ENCODE measurements around the gene OR2A2.
A peak's percentile ranks its signal among the peaks of the same experiment; 100 is the strongest.
"Not testable (repeated sequence)": the region's sequence is repeated elsewhere in the genome, so short reads cannot be mapped to it uniquely, and the experiment has no call there.

OR2A2 gene

DNA sequence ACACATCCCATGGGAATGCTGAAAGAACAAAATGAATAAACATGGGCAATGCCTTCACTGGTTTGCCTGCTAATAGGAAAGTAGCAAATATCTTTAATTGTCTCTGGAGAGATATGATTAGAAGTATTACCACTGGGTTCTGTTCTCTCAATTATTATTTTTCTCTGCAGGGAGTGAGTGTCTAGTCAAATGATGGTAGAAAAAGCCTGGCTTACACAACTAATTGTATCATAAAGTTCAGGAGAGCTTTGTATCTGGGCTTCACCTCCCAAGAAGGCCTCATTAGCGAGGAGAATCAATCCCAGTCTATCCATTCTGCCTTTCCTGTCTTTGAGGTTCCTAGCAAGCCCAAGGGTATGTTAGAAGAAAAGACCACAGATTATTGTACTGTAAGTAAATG lies 13.5 kb downstream of the OR2A2 start, which contains the start of gene OR2A14:
OR2A14 (plus strand) TSS at position 301 of the 400 bp plus-strand sequence. CDS start 5,937 bp downstream, outside the sequence.
- no peak within 1 kb of the TSS for H3K27ac ChIP-seq (ENCODE audit: low read length, poor library complexity, severe bottlenecking)
- no peak within 1 kb of the TSS for H2AFZ ChIP-seq (ENCODE audit: low read depth, low read length)
- H3K36me3 ChIP-seq (ENCODE audit: control insufficient read depth in 1 of 2, insufficient read depth in 2 of 2, low read depth in 1 of 2, low read length in 2 of 2) = no peaks in the 10 kb centered on the region
- H3K4me1 ChIP-seq (ENCODE audit: control insufficient read depth, insufficient read depth, low read depth, low read length) = no peaks in the 10 kb centered on the region
- H2BK120ac ChIP-seq (ENCODE audit: low read depth, low read length) = no peak within 1 kb of the TSS
- H3K79me1 ChIP-seq (replicated peaks; ENCODE audit: low read length, poor library complexity, severe bottlenecking) = no peaks in the 10 kb centered on the region
- no peak within 1 kb of the TSS for H3K14ac ChIP-seq (ENCODE audit: low read length in 2 of 2)
- H4K8ac ChIP-seq (ENCODE audit: low read length) = no peak within 1 kb of the TSS
- H2BK5ac ChIP-seq (ENCODE audit: low read depth, low read length, poor library complexity, severe bottlenecking) = no peak within 1 kb of the TSS
- H3K4me3 ChIP-seq (ENCODE audit: insufficient read depth in 1 of 2, low read depth in 1 of 2, low read length in 2 of 2) = no peak within 1 kb of the TSS
- no peak within 1 kb of the TSS for H4K91ac ChIP-seq (ENCODE audit: low read length)
- no peak within 1 kb of the TSS for H3K9ac ChIP-seq (ENCODE audit: low read length)
- no peak within 1 kb of the TSS for H3K4me2 ChIP-seq (ENCODE audit: low read length, poor library complexity, severe bottlenecking)
- no peak within 1 kb of the TSS for H2AK5ac ChIP-seq (ENCODE audit: low read length, severe bottlenecking)
- H3K27me3 ChIP-seq (ENCODE audit: control insufficient read depth in 1 of 2, insufficient read depth in 1 of 2, low read length in 2 of 2) = no peaks in the 10 kb centered on the region
- no peak within 1 kb of the TSS for H3K18ac ChIP-seq (ENCODE audit: low read depth in 1 of 2, low read length in 2 of 2)
- no peak within 1 kb of the TSS for H2BK15ac ChIP-seq (ENCODE audit: low read depth, poor library complexity, severe bottlenecking)
- no peak within 1 kb of the TSS for H3K23ac ChIP-seq (ENCODE audit: low read length in 2 of 2)
- 43% methylated on average over 1 of the region's 1 CpG for WGBS
- H2BK12ac ChIP-seq (ENCODE audit: low read length in 2 of 2) = no peak within 1 kb of the TSS
- DNase-seq = no peak
- H3K9me3 ChIP-seq (ENCODE audit: control insufficient read depth, low read length) = no peaks in the 10 kb centered on the region
- H3K4ac ChIP-seq (ENCODE audit: low read depth in 1 of 2, low read length in 2 of 2) = no peak within 1 kb of the TSS

DNA sequence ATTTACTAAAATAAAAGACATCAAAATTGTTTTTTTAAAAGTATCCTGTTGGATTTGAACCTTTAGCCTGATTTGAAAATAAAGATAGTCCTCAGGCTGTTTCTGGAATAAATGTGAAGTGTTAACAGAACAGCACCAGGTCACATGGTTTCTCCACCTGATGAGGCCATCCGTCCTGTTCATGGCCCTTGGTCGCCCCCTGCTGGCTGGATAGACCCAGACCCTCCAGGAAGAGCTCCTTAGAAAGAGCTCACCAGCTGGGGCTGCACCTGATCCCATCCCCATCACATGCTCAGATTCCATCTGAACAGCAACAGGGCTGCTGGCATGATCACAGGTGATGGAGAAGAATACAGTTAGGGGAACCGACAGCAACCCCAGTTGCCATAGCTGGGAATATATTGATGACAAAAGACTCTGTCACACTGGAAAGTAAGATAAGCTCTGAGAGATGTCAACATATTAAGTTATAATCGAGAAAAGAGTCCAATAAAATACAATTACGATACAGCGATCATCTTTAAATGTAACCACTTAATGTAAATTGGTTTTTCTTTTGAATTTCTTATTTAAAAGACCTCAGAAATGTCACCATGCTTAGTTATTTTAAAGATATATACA lies 18.4 kb downstream of the OR2A2 start:
- no peak overlapping the region for H3K4me2 ChIP-seq (ENCODE audit: low read length, poor library complexity, severe bottlenecking)

DNA sequence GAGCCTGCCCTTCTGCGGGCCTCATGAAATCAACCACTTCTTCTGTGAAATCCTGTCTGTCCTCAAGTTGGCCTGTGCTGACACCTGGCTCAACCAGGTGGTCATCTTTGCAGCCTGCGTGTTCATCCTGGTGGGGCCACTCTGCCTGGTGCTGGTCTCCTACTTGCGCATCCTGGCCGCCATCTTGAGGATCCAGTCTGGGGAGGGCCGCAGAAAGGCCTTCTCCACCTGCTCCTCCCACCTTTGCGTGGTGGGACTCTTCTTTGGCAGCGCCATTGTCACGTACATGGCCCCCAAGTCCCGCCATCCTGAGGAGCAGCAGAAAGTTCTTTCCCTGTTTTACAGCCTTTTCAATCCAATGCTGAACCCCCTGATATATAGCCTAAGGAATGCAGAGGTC lies 20.2 kb downstream of the OR2A2 start:
- not testable (repeated sequence) for H3K9me3 ChIP-seq (ENCODE audit: control insufficient read depth, low read length); H2BK12ac ChIP-seq (ENCODE audit: low read length in 2 of 2); H2BK5ac ChIP-seq (ENCODE audit: low read depth, low read length, poor library complexity, severe bottlenecking); H3K4me1 ChIP-seq (ENCODE audit: control insufficient read depth, insufficient read depth, low read depth, low read length); DNase-seq; H2AK5ac ChIP-seq (ENCODE audit: low read length, severe bottlenecking); H3K36me3 ChIP-seq (ENCODE audit: control insufficient read depth in 1 of 2, insufficient read depth in 2 of 2, low read depth in 1 of 2, low read length in 2 of 2); H2BK15ac ChIP-seq (ENCODE audit: low read depth, poor library complexity, severe bottlenecking); H3K27ac ChIP-seq (ENCODE audit: low read length, poor library complexity, severe bottlenecking); H3K23ac ChIP-seq (ENCODE audit: low read length in 2 of 2); H3K18ac ChIP-seq (ENCODE audit: low read depth in 1 of 2, low read length in 2 of 2); H2BK120ac ChIP-seq (ENCODE audit: low read depth, low read length); H3K79me1 ChIP-seq (replicated peaks; ENCODE audit: low read length, poor library complexity, severe bottlenecking); H2AFZ ChIP-seq (ENCODE audit: low read depth, low read length); H3K14ac ChIP-seq (ENCODE audit: low read length in 2 of 2); H3K4me3 ChIP-seq (ENCODE audit: insufficient read depth in 1 of 2, low read depth in 1 of 2, low read length in 2 of 2); H4K8ac ChIP-seq (ENCODE audit: low read length); H3K4ac ChIP-seq (ENCODE audit: low read depth in 1 of 2, low read length in 2 of 2); H3K9ac ChIP-seq (ENCODE audit: low read length); H3K27me3 ChIP-seq (ENCODE audit: control insufficient read depth in 1 of 2, insufficient read depth in 1 of 2, low read length in 2 of 2); H3K4me2 ChIP-seq (ENCODE audit: low read length, poor library complexity, severe bottlenecking); H4K91ac ChIP-seq (ENCODE audit: low read length)
- WGBS = 87% methylated on average over 9 of the region's 9 CpGs

More for the DNA sequence above, 18.4 kb downstream of the OR2A2 start:
- Histone ChIP-seq H3K27ac (ENCODE audit: low read length, poor library complexity, severe bottlenecking) (no peak overlapping the region), H3K36me3 (ENCODE audit: control insufficient read depth in 1 of 2, insufficient read depth in 2 of 2, low read depth in 1 of 2, low read length in 2 of 2) (no peaks in the 10 kb centered on the region), H3K79me1 (replicated peaks; ENCODE audit: low read length, poor library complexity, severe bottlenecking) (no peaks in the 10 kb centered on the region), H4K91ac (ENCODE audit: low read length) (no peak overlapping the region), H2BK120ac (ENCODE audit: low read depth, low read length) (no peak overlapping the region), H3K14ac (ENCODE audit: low read length in 2 of 2) (no peak overlapping the region), H4K8ac (ENCODE audit: low read length) (no peak overlapping the region), H3K23ac (ENCODE audit: low read length in 2 of 2) (no peak overlapping the region), H2AK5ac (ENCODE audit: low read length, severe bottlenecking) (no peak overlapping the region), H3K27me3 (ENCODE audit: control insufficient read depth in 1 of 2, insufficient read depth in 1 of 2, low read length in 2 of 2) (no peaks in the 10 kb centered on the region), H3K9me3 (ENCODE audit: control insufficient read depth, low read length) (no peaks in the 10 kb centered on the region), H3K18ac (ENCODE audit: low read depth in 1 of 2, low read length in 2 of 2) (no peak overlapping the region), H3K4me1 (ENCODE audit: control insufficient read depth, insufficient read depth, low read depth, low read length) (no peaks in the 10 kb centered on the region), H3K9ac (ENCODE audit: low read length) (no peak overlapping the region), H3K4me3 (ENCODE audit: insufficient read depth in 1 of 2, low read depth in 1 of 2, low read length in 2 of 2) (no peak overlapping the region), H2AFZ (ENCODE audit: low read depth, low read length) (no peak overlapping the region), H2BK15ac (ENCODE audit: low read depth, poor library complexity, severe bottlenecking) (no peak overlapping the region), H2BK5ac (ENCODE audit: low read depth, low read length, poor library complexity, severe bottlenecking) (no peak overlapping the region), H2BK12ac (ENCODE audit: low read length in 2 of 2) (no peak overlapping the region), H3K4ac (ENCODE audit: low read depth in 1 of 2, low read length in 2 of 2) (no peak overlapping the region)
- DNase-seq = peak; percentile 78
- 0% methylated on average over 3 of the region's 6 CpGs for WGBS

- H3K9me3 ChIP-seq (ENCODE audit: control insufficient read depth, low read length) = no peaks in the 10 kb centered on the region
- no peak overlapping the region for H3K14ac ChIP-seq (ENCODE audit: low read length in 2 of 2)
- no peak overlapping the region for H3K9ac ChIP-seq (ENCODE audit: low read length)
- no peak overlapping the region for H2BK120ac ChIP-seq (ENCODE audit: low read depth, low read length)
- H3K18ac ChIP-seq (ENCODE audit: low read depth in 1 of 2, low read length in 2 of 2) = no peak overlapping the region
- no peak overlapping the region for H2BK12ac ChIP-seq (ENCODE audit: low read length in 2 of 2)
- H2AK5ac ChIP-seq (ENCODE audit: low read length, severe bottlenecking) = no peak overlapping the region
- no peak overlapping the region for H3K27ac ChIP-seq (ENCODE audit: low read length, poor library complexity, severe bottlenecking)
- H2AFZ ChIP-seq (ENCODE audit: low read depth, low read length) = no peak overlapping the region
- DNase-seq = no peak
- no peak overlapping the region for H3K4ac ChIP-seq (ENCODE audit: low read depth in 1 of 2, low read length in 2 of 2)
- H4K91ac ChIP-seq (ENCODE audit: low read length) = no peak overlapping the region
- H2BK5ac ChIP-seq (ENCODE audit: low read depth, low read length, poor library complexity, severe bottlenecking) = no peak overlapping the region
- H3K4me2 ChIP-seq (ENCODE audit: low read length, poor library complexity, severe bottlenecking) = no peak overlapping the region
- no peaks in the 10 kb centered on the region for H3K79me1 ChIP-seq (replicated peaks; ENCODE audit: low read length, poor library complexity, severe bottlenecking)
- H3K4me1 ChIP-seq (ENCODE audit: control insufficient read depth, insufficient read depth, low read depth, low read length) = no peaks in the 10 kb centered on the region
- 86% methylated on average over 2 of the region's 2 CpGs for WGBS
- no peak overlapping the region for H2BK15ac ChIP-seq (ENCODE audit: low read depth, poor library complexity, severe bottlenecking)
- no peak overlapping the region for H4K8ac ChIP-seq (ENCODE audit: low read length)
- H3K36me3 ChIP-seq (ENCODE audit: control insufficient read depth in 1 of 2, insufficient read depth in 2 of 2, low read depth in 1 of 2, low read length in 2 of 2) = no peaks in the 10 kb centered on the region
- no peaks in the 10 kb centered on the region for H3K27me3 ChIP-seq (ENCODE audit: control insufficient read depth in 1 of 2, insufficient read depth in 1 of 2, low read length in 2 of 2)
- H3K23ac ChIP-seq (ENCODE audit: low read length in 2 of 2) = no peak overlapping the region
- no peak overlapping the region for H3K4me3 ChIP-seq (ENCODE audit: insufficient read depth in 1 of 2, low read depth in 1 of 2, low read length in 2 of 2)
Observed at GRCh38 chr7:144130730-144131129, 21.3 kb downstream of the OR2A2 start.

Measured in mesenchymal stem cell (in vitro differentiated cells and primary cell).